HG03521 (cell line): ENCODE results near the gene SLC48A1.

Source experiments
- ATAC-seq: cut with Tn5 transposase; IDR thresholded peaks from one replicate; pipeline ENCODE4 v1.9.1; 2021; ENCODE audit warnings: mild to moderate bottlenecking, moderate library complexity; ENCODE audit not compliant: unreplicated experiment

Gene SLC48A1

DNA sequence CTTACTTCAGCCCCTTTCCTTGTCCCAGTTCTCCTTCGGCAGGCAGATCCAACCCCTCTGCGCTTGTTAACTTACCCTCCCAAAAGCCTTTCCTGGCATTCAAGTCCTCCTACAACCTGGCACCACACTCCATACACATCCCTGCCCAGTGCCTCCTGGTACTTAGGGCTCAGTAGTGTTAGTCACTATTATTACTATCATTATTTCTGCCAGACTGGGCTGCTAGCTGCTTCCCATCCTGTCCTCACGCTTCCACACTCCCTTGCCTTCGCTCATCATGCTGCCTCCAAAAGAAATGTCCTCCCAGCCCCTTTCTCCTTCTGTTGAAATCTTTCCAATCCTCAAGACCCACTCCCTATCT lies 48.3 kb downstream of the SLC48A1 start:
- ATAC-seq = no peak

DNA sequence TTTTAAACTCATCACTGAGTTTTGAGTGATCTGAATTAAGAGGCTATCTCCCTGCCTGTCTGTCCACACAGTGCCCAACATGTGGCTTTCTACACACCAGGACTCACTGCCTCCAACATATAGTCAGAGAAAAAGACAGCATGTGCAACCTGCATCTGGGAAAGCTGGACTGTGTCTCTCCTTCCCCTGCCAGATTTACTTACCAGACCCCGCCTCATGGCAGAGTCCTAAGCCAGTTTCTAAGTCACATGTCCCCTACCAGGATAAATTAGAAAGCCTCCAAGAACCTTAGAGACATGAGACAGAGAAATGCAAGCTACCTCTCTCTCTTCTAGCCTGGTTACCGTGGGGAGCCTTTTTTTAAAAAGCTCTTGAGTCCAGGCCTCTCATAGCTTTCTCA lies 49.4 kb downstream of the SLC48A1 start:
- ATAC-seq = no peak

DNA sequence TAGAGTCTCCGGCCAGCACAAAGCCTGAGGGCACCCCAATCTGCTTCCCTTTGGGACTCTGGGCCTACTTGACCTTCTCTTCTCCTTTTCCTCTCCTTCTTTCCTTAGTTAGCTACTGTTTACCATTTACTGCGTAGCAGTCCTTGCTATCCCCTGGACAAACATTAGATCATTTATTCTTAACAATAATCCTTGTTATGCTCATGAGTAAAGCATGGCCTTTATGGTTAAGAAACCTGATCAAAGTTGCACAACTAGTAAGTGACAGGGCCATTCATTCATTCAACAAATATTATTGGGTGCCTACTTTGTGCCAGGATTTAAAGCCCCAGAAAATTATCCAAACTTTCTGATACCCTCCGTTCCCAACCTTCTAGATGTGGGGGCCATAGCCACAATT lies 49.8 kb downstream of the SLC48A1 start:
- no peak for ATAC-seq

DNA sequence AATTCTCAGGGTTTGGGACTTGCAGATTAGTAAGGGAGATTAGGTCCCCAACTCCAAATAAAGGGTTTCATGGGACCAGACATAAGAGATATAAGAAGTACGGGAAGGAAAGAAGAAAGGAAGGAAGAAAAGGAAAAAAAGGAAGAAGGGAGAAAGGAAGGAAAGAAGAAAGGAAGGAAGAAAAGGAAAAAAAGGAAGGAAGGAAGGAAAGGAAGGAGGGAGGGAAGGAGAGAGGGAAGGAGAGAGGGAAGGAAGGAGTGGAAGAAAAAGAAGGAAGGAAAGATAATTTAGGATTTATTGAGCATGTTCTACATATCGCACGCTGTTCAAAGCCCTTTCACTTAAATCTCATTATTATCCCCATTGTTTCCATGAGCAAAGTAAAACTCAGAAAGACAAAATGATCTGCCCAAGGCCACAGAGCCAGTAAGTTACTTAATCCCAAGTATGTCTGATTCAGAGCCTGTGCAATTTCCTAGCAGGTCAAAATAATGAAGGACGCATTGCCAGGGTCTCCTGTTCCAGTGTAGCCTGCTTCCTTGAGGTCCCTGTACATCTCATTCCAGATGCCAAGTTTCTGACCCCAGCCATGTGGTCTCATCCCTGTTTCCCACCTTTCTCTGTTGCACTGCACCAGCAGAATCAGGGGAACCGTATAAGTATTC lies 50.5 kb downstream of the SLC48A1 start:
- ATAC-seq = no peak

DNA sequence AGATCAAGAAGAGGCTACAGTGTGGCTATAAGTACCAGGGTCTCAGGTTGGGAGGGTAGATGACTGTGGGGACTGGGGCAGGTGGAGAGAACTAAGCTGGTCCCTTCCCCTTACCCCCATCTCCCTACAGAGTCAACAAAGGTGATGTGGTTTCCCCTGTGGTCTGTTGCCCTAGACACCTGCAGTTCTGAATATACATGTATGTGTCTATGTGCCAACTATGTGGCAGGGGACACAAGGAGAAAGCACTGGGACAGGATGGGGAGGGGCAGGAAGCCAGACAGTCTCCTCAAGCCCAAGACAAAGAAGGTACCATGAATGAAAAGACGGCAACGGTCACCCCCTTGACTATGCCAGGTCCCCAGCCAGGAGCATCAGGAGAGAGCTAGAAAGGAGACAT lies 51.2 kb downstream of the SLC48A1 start:
- no peak for ATAC-seq

DNA sequence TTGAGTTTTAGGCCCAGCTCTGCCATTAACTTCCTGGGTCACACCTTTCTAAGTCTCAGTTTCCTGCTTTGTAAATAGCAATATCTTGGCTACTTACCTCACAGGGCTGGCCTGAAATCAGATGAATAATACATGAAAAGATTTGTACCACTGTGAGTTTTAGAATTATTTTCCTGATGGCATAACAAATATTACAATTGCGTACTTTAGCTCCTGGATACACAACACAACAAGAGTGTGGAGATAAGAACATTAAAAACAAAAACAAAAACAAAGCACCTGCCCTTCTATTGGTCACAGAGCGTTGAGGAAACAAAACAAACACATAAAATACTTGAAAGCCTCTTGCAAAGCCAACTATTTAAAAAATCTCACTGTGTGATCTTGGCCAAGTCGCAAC lies 51.6 kb downstream of the SLC48A1 start:
- ATAC-seq = no peak

DNA sequence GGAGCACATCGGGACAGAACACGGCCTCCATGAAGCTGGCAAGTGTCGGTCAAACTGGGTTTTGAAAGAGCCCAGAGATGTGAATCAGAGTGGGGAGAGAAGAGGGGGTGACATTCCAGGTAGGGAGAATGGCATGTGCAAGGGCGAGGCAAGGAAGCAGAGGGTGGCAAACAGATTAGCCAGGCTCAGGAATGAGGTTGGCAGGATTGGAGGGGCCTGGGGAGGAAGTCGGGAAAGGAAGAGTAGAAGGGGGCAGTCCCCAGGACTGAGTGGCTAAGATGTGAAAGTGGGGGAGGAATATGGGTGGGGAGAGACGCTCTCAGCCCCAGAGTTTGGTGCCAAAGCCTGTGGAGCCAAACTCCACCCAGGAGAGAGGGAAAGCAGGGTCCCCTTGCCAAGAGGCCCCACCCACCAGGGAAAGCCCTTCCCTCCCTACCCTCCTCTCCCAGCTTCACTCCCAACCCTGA lies 52.2 kb downstream of the SLC48A1 start:
- no peak for ATAC-seq

DNA sequence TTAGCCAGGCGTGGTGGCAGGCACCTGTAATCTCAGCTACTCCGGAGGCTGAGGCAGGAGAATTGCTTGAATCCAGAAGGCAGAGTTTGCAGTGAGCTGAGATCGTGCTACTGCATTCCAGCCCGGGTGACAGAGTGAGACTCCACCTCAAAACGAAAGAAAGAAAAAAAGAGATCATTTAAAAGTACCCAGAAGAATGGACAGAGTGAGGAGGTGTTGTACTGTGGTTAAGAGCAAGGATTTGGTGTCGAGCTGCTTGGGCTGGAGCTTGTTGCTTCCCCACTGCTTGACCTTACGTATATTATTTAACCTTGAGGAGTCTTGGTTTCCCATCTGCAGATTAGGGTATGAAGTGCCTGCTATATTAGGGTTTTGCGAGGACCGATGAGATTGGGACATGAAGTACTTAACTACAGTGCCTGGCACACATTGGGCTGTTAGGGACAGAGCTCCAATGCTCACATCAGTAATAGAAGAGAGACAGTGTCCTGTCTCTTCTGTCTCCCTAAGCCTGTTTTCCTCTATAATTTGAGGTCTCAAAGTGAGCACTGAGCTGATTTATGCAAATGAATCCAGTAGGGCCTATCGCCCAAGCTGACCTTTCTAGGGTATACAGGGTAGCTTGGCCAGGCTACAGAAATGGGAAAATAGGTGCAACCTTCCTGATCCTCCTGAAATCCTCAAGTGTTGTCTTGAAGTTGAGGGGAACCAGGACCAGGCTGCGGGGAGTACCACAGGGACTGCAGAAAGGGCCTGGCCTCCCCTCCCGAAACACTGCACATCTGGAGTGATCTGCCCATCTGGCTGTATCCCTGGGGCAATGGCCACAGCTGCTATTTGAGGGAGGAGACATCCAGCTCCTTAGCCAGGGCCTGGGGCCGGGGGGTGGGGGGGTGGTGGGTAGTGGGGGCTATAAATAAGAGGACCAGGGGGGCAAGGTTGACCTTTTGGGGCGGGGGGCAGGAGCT lies 55.3 kb downstream of the SLC48A1 start:
- ATAC-seq = no peak

DNA sequence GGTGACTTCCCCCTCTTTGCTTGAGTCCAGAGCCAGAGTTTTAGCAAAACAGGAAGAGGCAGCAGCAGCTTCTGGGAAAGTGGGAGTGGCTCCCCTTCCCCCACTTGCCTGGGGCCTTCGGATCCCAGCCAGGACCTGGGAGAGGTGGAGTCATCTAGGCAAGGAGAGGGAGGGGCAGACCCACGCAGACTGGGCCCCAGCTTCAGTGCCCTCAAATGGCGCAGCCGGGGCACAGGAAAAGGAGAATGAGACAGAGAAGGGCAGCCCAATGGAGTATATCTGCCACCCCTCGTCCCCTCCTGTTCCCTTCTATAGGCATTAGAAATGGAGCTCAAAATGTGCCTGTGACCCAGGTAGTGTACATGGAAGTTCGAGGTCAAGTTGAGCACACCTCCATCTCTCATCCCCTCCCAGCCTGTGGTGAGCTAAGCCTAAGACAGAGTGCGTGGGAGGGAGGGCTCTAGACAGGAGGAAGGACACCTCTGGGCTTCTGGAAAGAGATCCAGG lies 56.0 kb downstream of the SLC48A1 start:
- no peak for ATAC-seq

DNA sequence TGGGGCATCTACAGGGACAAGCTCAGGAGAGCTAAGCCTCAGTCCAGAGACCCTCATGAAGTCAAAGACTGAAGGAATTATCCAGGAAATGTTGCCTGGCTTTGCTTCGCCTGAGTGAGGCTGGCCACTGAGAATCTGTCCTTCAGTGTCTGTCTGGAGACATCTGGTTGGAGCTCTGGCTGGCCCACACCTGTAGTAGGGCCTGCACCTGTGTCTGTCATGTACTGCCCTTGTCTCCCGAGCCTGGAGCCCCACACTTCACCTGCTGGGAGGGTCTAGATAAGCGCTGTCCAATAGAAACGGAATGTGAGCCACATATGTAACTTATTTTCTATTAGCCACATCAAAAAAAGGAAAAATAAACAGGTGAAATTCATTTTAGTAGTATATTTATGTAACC lies 56.5 kb downstream of the SLC48A1 start:
- ATAC-seq = no peak
